Thyroid gland (tissue), 4 donors: ENCODE measurements around the gene PSMA8. TPM values are rescaled to one million over a fixed set of nuclear protein-coding genes. Genes with fewer than 3 reads are reported as not detected.
A peak's percentile ranks its signal among the peaks of the same experiment; 100 is the strongest.
"Not testable (repeated sequence)": the region's sequence is repeated elsewhere in the genome, so short reads cannot be mapped to it uniquely, and the experiment has no call there.

Experiments used
- DNase-seq, 2 donors: peaks; one replicate each; pipeline ENCODE4 v3.0.0-alpha.2; 2019
- H3K27ac ChIP-seq, 3 donors: fragments of 200-600 bp; sonication (generic); 1 replicate in 2 of 3; 2 replicates in 1 of 3; pipeline ENCODE4 v1.5.1; 2016 to 2019; ENCODE audit warnings: mild to moderate bottlenecking in 1 of 3, moderate library complexity in 1 of 3
- H3K27me3 ChIP-seq: fragments of 200-600 bp; sonication (generic); one replicate; pipeline ENCODE4 v1.5.1; 2019
- H3K36me3 ChIP-seq, 2 donors: fragments of 200-600 bp; sonication (generic); one replicate each; pipeline ENCODE4 v1.5.1; 2016 to 2019
- H3K4me1 ChIP-seq, 2 donors: fragments of 200-600 bp; sonication (generic); one replicate each; pipeline ENCODE4 v1.5.1; 2017 to 2019
- H3K4me3 ChIP-seq, 3 donors: fragments of 200-600 bp; sonication (generic); replicated peaks in 1 of 3; 1 replicate in 2 of 3; 2 replicates in 1 of 3; pipeline ENCODE4 v1.5.1; 2016; ENCODE audit warnings: mild to moderate bottlenecking in 1 of 3
- H3K9me3 ChIP-seq: fragments of 200-600 bp; sonication (generic); one replicate; pipeline ENCODE4 v1.5.1; 2017
- POLR2A ChIP-seq, 2 donors: fragments of 450-650 bp; IDR thresholded peaks; one replicate each; pipeline ENCODE4 v1.6.1; 2017; ENCODE audit warnings: antibody characterized with exemption in 2 of 2, mild to moderate bottlenecking in 2 of 2, moderate library complexity in 1 of 2
- WGBS, 2 donors: methylation state at CpG; one replicate each; pipeline ENCODE4 v1.1.5; 2017; 5-methylcytosine and 5-hydroxymethylcytosine counted together
- intact Hi-C: fragments of 100-400 bp; cut with DNase I; formaldehyde crosslinking; loops from one replicate; pipeline ENCODE4 v1.15.1; 2023
- total RNA-seq, 4 donors: library from RNA; depleted of rRNA; stranded (reverse); fragments of >200 nt; gene quantifications; one replicate each; pipeline ENCODE4 v1.2.3, GENCODE V29; 2016
- TF ChIP-seq, protein P1 (sequence below), 6 experiments: fragments of 200-600 bp in 3 of 6; fragments of 450-650 bp in 3 of 6; sonication (generic) in 3 of 6; IDR thresholded peaks; one replicate each; pipeline ENCODE4 v1.5.1; 2016 to 2019; ENCODE audit warnings: antibody characterized with exemption in 6 of 6, mild to moderate bottlenecking in 2 of 6, inconsistent platforms in 1 of 6, moderate library complexity in 1 of 6

Gene PSMA8
- total RNA-seq, 4 donors from 2014 or later, result 0.40 TPM; not detected in 3

DNA sequence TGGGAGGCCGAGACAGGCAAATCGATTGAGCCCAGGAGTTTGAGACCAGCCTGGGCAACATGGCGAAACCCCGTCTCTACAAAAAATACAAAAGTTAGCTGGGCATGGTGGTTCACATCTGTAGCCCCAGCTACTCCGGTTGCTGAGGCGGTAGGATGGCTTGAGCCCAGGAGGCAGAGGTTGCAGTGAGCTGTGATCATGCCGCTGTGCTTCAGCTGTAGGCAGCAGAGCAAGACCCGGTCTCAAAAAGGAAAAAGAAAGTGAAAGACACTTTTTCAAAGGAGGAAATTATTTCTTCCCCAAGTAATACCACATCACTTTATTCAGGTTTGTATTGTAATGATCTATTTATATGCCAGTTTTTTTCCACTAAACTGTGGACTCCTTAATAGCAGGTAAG is 56.8 kb downstream of the PSMA8 start:
- DNase-seq, result peak in 1 of 2 donors; percentile 10
- no peaks in the 10 kb centered on the region for H3K36me3 ChIP-seq
- no peaks in the 10 kb centered on the region for H3K9me3 ChIP-seq
- no peaks in the 10 kb centered on the region for H3K27me3 ChIP-seq
- no peak overlapping the region for H3K4me3 ChIP-seq
- no peak for TF ChIP-seq POLR2A (IDR thresholded peaks at IDR 0.05)
- TF ChIP-seq, protein P1, sequence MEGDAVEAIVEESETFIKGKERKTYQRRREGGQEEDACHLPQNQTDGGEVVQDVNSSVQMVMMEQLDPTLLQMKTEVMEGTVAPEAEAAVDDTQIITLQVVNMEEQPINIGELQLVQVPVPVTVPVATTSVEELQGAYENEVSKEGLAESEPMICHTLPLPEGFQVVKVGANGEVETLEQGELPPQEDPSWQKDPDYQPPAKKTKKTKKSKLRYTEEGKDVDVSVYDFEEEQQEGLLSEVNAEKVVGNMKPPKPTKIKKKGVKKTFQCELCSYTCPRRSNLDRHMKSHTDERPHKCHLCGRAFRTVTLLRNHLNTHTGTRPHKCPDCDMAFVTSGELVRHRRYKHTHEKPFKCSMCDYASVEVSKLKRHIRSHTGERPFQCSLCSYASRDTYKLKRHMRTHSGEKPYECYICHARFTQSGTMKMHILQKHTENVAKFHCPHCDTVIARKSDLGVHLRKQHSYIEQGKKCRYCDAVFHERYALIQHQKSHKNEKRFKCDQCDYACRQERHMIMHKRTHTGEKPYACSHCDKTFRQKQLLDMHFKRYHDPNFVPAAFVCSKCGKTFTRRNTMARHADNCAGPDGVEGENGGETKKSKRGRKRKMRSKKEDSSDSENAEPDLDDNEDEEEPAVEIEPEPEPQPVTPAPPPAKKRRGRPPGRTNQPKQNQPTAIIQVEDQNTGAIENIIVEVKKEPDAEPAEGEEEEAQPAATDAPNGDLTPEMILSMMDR (IDR thresholded peaks at IDR 0.05), result no peak
- 88 to 90% methylated on average over 8 of the region's 8 CpGs for WGBS, 2 donors
- H3K4me1 ChIP-seq, result no peaks in the 10 kb centered on the region
- intact Hi-C loops, result no loop called here
- no peak overlapping the region for H3K27ac ChIP-seq

GRCh38 chr18:26192233-26192632 is 58.6 kb downstream of the PSMA8 start:
- H3K4me3 ChIP-seq, result no peak overlapping the region
- H3K27ac ChIP-seq, result no peak overlapping the region
- no peaks in the 10 kb centered on the region for H3K36me3 ChIP-seq
- DNase-seq, result no peak
- H3K9me3 ChIP-seq, result no peaks in the 10 kb centered on the region
- WGBS, 2 donors, result 91 to 95% methylated on average over 1 of the region's 1 CpG
- no peaks in the 10 kb centered on the region for H3K27me3 ChIP-seq
- TF ChIP-seq POLR2A (IDR thresholded peaks at IDR 0.05), result no peak
- TF ChIP-seq, protein P1 (IDR thresholded peaks at IDR 0.05), result no peak
- H3K4me1 ChIP-seq, result no peaks in the 10 kb centered on the region
- intact Hi-C loops, result no loop called here

DNA sequence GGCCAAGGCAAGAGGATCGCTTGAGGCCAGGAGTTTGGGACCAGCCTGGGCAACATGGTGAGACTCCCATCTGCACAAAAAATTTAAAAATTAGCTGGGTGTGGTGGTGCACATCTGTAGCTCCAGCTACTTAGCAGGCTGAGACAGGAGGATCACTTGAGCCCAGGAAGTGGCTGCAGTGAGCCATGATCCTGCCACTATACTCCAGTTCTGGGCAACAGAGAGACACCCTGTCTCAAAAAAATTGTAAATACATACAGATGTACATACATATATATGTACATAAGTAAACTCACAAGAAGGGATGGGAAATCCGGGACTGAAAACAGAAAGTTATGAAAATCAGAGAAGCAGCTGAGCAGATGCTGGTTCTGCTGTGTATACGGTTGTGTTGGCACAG is 62.9 kb downstream of the PSMA8 start:
- Histone ChIP-seq H3K27ac (no peak overlapping the region), H3K27me3 (no peaks in the 10 kb centered on the region), H3K4me3 (no peak overlapping the region), H3K36me3 (no peaks in the 10 kb centered on the region), H3K4me1 (no peaks in the 10 kb centered on the region), H3K9me3 (no peaks in the 10 kb centered on the region)
- intact Hi-C loops, result no loop called here
- no peak for DNase-seq
- WGBS, 2 donors, result 89 to 92% methylated on average over 3 of the region's 3 CpGs
- TF ChIP-seq POLR2A (IDR thresholded peaks at IDR 0.05), result no peak
- TF ChIP-seq, protein P1 (IDR thresholded peaks at IDR 0.05), result no peak

GRCh38 chr18:26202001-26202400 is 68.3 kb downstream of the PSMA8 start:
- not testable (repeated sequence) for H3K27me3 ChIP-seq, H3K36me3 ChIP-seq, DNase-seq

DNA sequence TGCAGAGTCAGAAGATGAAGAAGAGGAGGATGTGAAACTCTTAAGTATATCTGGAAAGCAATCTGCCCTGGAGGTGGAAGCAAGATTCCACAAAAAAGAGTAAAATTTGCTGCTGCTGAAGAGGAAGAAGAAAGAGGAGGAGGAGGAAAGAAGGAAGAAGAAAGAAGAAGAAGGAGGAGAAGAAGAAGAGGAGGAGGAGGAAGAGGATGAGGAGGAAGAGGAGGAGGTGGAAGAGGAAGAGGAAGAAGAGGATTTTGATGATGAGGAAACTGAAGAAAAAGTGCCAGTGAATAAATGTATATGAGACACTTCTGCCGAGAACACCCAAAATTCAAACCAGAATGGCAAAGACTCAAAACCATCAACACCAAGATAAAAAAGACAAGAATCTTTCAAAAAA is 71.6 kb downstream of the PSMA8 start:
- no peak for TF ChIP-seq POLR2A (IDR thresholded peaks at IDR 0.05)
- TF ChIP-seq, protein P1 (IDR thresholded peaks at IDR 0.05), result no peak
- WGBS, 2 donors, result 90 to 96% methylated on average over 1 of the region's 1 CpG
- Histone ChIP-seq H3K27me3 (no peaks in the 10 kb centered on the region), H3K27ac (no peak overlapping the region), H3K4me1 (peaks cover 9 to 18% of the 10 kb centered on the region in 2 donors), H3K9me3 (no peaks in the 10 kb centered on the region), H3K36me3 (no peaks in the 10 kb centered on the region), H3K4me3 (no peak overlapping the region)
- no peak for DNase-seq
- intact Hi-C loops, result no loop called here

More at GRCh38 chr18:26202001-26202400, 68.3 kb downstream of the PSMA8 start:
- peaks cover 7 to 12% of the 10 kb centered on the region in 2 donors for H3K4me1 ChIP-seq
- H3K27ac ChIP-seq, H3K4me3 ChIP-seq, intact Hi-C loops, H3K9me3 ChIP-seq: not testable (repeated sequence)
- WGBS, 2 donors, result 85 to 90% methylated on average over 8 of the region's 9 CpGs

DNA sequence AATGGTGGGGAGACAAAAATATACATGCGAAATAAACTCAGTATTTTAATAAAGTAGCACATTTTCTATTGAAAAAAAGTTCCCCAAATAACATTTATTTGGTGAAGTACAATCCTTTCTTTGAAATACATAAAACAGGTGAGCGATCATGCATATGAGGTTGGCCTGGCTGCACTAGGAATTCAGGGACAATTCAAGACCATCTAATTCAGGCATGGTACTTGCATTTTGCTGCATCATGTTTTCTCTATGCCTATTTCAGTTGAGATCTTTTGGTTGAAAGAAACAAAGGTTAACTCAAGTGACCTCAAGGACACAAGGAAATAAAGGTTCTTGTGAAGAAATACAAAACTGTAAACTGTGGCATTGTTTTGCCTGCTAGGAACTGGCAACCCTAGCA is 72.8 kb downstream of the PSMA8 start:
- H3K27me3 ChIP-seq, result no peaks in the 10 kb centered on the region
- intact Hi-C loops, result no loop called here
- H3K4me1 ChIP-seq, result peaks cover 9 to 18% of the 10 kb centered on the region in 2 donors
- DNase-seq, result peak; percentile 42 to 57
- H3K27ac ChIP-seq, result peak overlapping the region; percentile 13 to 49 (median 48)
- TF ChIP-seq, protein P1 (IDR thresholded peaks at IDR 0.05), result no peak
- TF ChIP-seq POLR2A (IDR thresholded peaks at IDR 0.05), result no peak
- H3K36me3 ChIP-seq, result no peaks in the 10 kb centered on the region
- no peaks in the 10 kb centered on the region for H3K9me3 ChIP-seq
- H3K4me3 ChIP-seq, result no peak overlapping the region
- whole genome bisulfite sequencing, 2 donors, result 89 to 91% methylated on average over 2 of the region's 2 CpGs
